Fibroblast of mammary gland (primary cell): ENCODE results near the gene LYRM7.

ENCODE experiments used
- DNase-seq: peaks from one replicate; pipeline ENCODE4 v3.0.0-alpha.2; 2010; ENCODE audit warnings: low read depth
- H3K4me3 ChIP-seq: 2 replicates; pipeline ENCODE4 v1.5.1; 2011; ENCODE audit warnings: low read depth, mild to moderate bottlenecking, low read length, moderate library complexity; ENCODE audit not compliant: control insufficient read depth
- CTCF ChIP-seq: conservative IDR thresholded peaks from 2 replicates; pipeline ENCODE4 v1.5.1; 2011; ENCODE audit warnings: low read depth, low read length, inconsistent platforms; ENCODE audit not compliant: control insufficient read depth, insufficient read depth

LYRM7 gene

GRCh38 chr5:131209175-131209505 is 38.4 kb downstream of the LYRM7 start:
- TF ChIP-seq CTCF: no peak
- no peak overlapping the region for H3K4me3 ChIP-seq
- DNase-seq: no peak

- H3K4me3 ChIP-seq: no peak overlapping the region
- TF ChIP-seq CTCF: no peak
- DNase-seq: no peak
Observed at GRCh38 chr5:131209506-131210150, 38.9 kb downstream of the LYRM7 start.

- no peak for DNase-seq
- no peak overlapping the region for H3K4me3 ChIP-seq
- no peak for TF ChIP-seq CTCF
Observed at GRCh38 chr5:131210151-131210510, 39.4 kb downstream of the LYRM7 start.

- DNase-seq: no peak
- no peak overlapping the region for H3K4me3 ChIP-seq
- no peak for TF ChIP-seq CTCF
Observed at GRCh38 chr5:131211669-131212068, 40.9 kb downstream of the LYRM7 start.

- no peak for DNase-seq
- TF ChIP-seq CTCF: no peak
- H3K4me3 ChIP-seq: no peak overlapping the region
Observed at GRCh38 chr5:131212471-131213021, 41.8 kb downstream of the LYRM7 start.

- H3K4me3 ChIP-seq: no peak overlapping the region
- no peak for TF ChIP-seq CTCF
- no peak for DNase-seq
Observed at GRCh38 chr5:131214609-131215227, 44.0 kb downstream of the LYRM7 start.
